Sigmoid colon (tissue), 7 donors: ENCODE data around the gene CERS6. TPM values are rescaled to one million over a fixed set of nuclear protein-coding genes. Genes with fewer than 3 reads are reported as not detected.

Experiments used
- DNase-seq: peaks from one replicate; pipeline ENCODE4 v3.0.0-alpha.2; 2019
- H3K27ac ChIP-seq, 4 donors: fragments of 200-600 bp; sonication (generic); one replicate each; pipeline ENCODE4 v1.5.1; 2016 to 2019; ENCODE audit warnings: mild to moderate bottlenecking in 1 of 4
- H3K27me3 ChIP-seq, 3 donors: fragments of 200-600 bp; sonication (generic); one replicate each; pipeline ENCODE4 v1.5.1; 2019; ENCODE audit warnings: mild to moderate bottlenecking in 1 of 3
- H3K36me3 ChIP-seq, 4 donors: fragments of 200-600 bp; sonication (generic); one replicate each; pipeline ENCODE4 v1.5.1; 2016 to 2019
- H3K4me1 ChIP-seq, 4 donors: fragments of 200-600 bp; sonication (generic); one replicate each; pipeline ENCODE4 v1.5.1; 2017 to 2019
- H3K4me3 ChIP-seq, 4 donors: fragments of 200-600 bp; sonication (generic); one replicate each; pipeline ENCODE4 v1.5.1; 2017 to 2019; ENCODE audit warnings: mild to moderate bottlenecking in 2 of 4, moderate library complexity in 1 of 4
- H3K9me3 ChIP-seq, 4 donors: fragments of 200-600 bp in 3 of 4; sonication (generic) in 3 of 4; one replicate each; pipeline versions ENCODE4 v1.5.1 to v1.6.1; 2013 to 2019
- CTCF ChIP-seq, 4 experiments: fragments of 450-650 bp in 3 of 4; fragments of 200-600 bp in 1 of 4; IDR thresholded peaks; one replicate each; pipeline ENCODE4 v1.5.1; 2016 to 2019; ENCODE audit warnings: antibody characterized with exemption in 4 of 4, mild to moderate bottlenecking in 3 of 4, moderate library complexity in 2 of 4
- EP300 ChIP-seq, 4 donors: sonication (generic); formaldehyde crosslinking; IDR thresholded peaks; one replicate each; pipeline ENCODE4 v1.6.1; 2017; ENCODE audit warnings: antibody characterized with exemption in 4 of 4
- POLR2A ChIP-seq, 2 donors: fragments of 450-650 bp; IDR thresholded peaks; one replicate each; pipeline ENCODE4 v1.6.1; 2016; ENCODE audit warnings: antibody characterized with exemption in 2 of 2, mild to moderate bottlenecking in 2 of 2, moderate library complexity in 2 of 2
- POLR2AphosphoS5 ChIP-seq, 4 donors: sonication (generic); formaldehyde crosslinking; IDR thresholded peaks; one replicate each; pipeline ENCODE4 v1.6.1; 2017; ENCODE audit warnings: antibody characterized with exemption in 4 of 4
- WGBS, 2 donors: extraction: QIAGEN DNeasy Blood & Tissue Kit; methylation state at CpG; one replicate each; pipeline ENCODE4 v1.1.7; 2013; 5-methylcytosine and 5-hydroxymethylcytosine counted together
- intact Hi-C: fragments of 100-400 bp; cut with DNase I; formaldehyde crosslinking; loops from one replicate; pipeline ENCODE4 v1.15.1; 2023
- polyA plus RNA-seq, 3 donors: library from polyadenylated mRNA; stranded (reverse); fragments of 200-250 nt; gene quantifications; one replicate each; pipeline ENCODE4 v1.2.3, GENCODE V29; 2013
- total RNA-seq, 4 donors: library from RNA; depleted of rRNA; stranded (reverse); fragments of >200 nt; gene quantifications; one replicate each; pipeline ENCODE4 v1.1.0, GENCODE V29; 2016
- donor health status: healthy with polysubstance abuse.
- donor health status: Bipolar disorder and iron deficiency.
- donor health status: healthy.

Gene CERS6
- total and polyA plus RNA-seq, 7 donors, result 4.4 to 21.0 (median 11.2) TPM

DNA sequence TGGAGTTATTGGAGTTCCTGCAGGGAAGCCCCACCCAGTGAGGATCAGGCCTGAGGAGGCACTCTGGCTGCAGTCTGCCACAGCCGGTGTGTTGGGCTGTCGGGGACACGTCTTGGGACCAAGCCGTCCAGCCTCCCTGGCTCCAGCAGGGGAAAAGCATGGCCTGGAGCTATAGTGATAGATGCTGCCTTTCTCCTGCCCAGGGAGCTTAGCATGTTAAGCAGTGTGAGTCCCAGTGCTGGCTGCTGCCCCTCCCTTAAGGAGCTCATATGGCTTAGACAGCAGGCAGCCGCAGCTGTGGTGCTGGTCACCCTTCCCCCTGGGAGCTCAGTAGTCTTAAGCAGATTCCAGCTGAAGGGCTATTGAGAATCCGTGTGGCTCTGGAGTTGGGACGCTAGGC is 78.9 kb downstream of the CERS6 start:
- H3K27me3 ChIP-seq, result no peaks in the 10 kb centered on the region
- no peaks in the 10 kb centered on the region for H3K4me1 ChIP-seq

GRCh38 chr2:168536925-168537466 is 80.9 kb downstream of the CERS6 start:
- 64 to 75% methylated on average over 2 of the region's 2 CpGs for WGBS, 2 donors
- Histone ChIP-seq H3K4me3 (no peak overlapping the region), H3K4me1 (no peaks in the 10 kb centered on the region), H3K27me3 (no peaks in the 10 kb centered on the region), H3K36me3 (no peaks in the 10 kb centered on the region), H3K9me3 (peaks cover 0 to 14% (median 3%) of the 10 kb centered on the region in 4 donors), H3K27ac (no peak overlapping the region)
- intact Hi-C loops, result no loop called here
- no peak for DNase-seq
- no peak for TF ChIP-seq POLR2A (IDR thresholded peaks at IDR 0.05)
- no peak for TF ChIP-seq POLR2AphosphoS5 (IDR thresholded peaks at IDR 0.05)
- TF ChIP-seq CTCF (IDR thresholded peaks at IDR 0.05), result no peak
- no peak for TF ChIP-seq EP300 (IDR thresholded peaks at IDR 0.05)

More for the DNA sequence above, 78.9 kb downstream of the CERS6 start:
- no peak for DNase-seq
- no peaks in the 10 kb centered on the region for H3K36me3 ChIP-seq
- intact Hi-C loops, result no loop called here
- no peak overlapping the region for H3K27ac ChIP-seq
- no peak for TF ChIP-seq CTCF (IDR thresholded peaks at IDR 0.05)
- no peak for TF ChIP-seq POLR2AphosphoS5 (IDR thresholded peaks at IDR 0.05)
- H3K9me3 ChIP-seq, result peaks cover 0 to 3% (median 1%) of the 10 kb centered on the region in 4 donors
- no peak overlapping the region for H3K4me3 ChIP-seq
- WGBS, 2 donors, result 96 to 97% methylated on average over 7 of the region's 7 CpGs

- TF ChIP-seq POLR2AphosphoS5 (IDR thresholded peaks at IDR 0.05), result no peak
- no peak for TF ChIP-seq EP300 (IDR thresholded peaks at IDR 0.05)
- no peak for TF ChIP-seq POLR2A (IDR thresholded peaks at IDR 0.05)
- no peak for TF ChIP-seq CTCF (IDR thresholded peaks at IDR 0.05)
- Histone ChIP-seq H3K36me3 (no peaks in the 10 kb centered on the region), H3K9me3 (peaks cover 0 to 14% (median 3%) of the 10 kb centered on the region in 4 donors), H3K27me3 (no peaks in the 10 kb centered on the region), H3K4me1 (no peaks in the 10 kb centered on the region), H3K4me3 (no peak overlapping the region), H3K27ac (no peak overlapping the region)
- WGBS, 2 donors, result 97 to 98% methylated on average over 1 of the region's 1 CpG
- intact Hi-C loops, result no loop called here
- DNase-seq, result no peak
Observed at GRCh38 chr2:168538133-168538532, 82.1 kb downstream of the CERS6 start.

DNA sequence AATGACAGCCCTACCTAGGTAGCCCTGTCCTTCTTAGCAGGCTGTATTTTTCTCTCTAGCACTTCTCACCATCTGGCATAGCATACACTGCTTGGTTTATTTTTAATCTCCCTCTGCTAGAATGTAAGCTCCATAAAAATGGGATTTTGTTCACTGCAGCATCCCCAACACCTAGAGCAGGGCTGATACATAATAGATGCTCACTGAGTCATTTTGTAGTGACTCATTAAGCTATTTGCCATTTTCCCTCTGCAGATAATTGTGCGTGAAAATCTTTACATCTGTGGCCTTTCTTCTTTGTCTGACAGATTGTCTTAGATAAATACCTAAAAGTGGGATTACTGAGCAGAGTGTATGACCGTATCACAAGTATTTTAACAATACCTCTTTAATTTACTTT is 82.5 kb downstream of the CERS6 start:
- Histone ChIP-seq H3K27ac (no peak overlapping the region), H3K36me3 (no peaks in the 10 kb centered on the region), H3K4me1 (no peaks in the 10 kb centered on the region), H3K4me3 (no peak overlapping the region), H3K27me3 (no peaks in the 10 kb centered on the region), H3K9me3 (peaks cover 0 to 14% (median 3%) of the 10 kb centered on the region in 4 donors)
- TF ChIP-seq EP300 (IDR thresholded peaks at IDR 0.05), result no peak
- WGBS, 2 donors, result 87 to 90% methylated on average over 2 of the region's 2 CpGs
- intact Hi-C loops, result no loop called here
- no peak for DNase-seq

DNA sequence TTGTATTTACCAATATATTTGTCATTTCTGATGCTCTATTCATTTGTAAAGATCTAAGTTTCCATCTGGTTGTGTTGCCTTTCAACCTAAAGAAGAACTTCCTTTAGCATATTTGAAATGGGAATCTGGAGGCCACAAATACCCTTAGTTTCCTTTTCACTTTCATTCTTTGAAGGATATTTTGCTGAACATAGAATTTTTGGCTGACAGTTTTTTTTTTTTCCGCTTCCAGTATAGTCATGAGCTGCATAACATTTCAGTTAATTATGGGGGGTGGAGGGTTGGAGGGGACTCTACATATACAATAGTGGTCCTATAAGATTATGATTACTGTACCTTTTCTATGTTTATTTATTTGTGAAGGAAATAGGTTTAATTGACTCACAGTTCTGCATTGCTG is 83.9 kb downstream of the CERS6 start:
- no peak overlapping the region for H3K27ac ChIP-seq
- WGBS, 2 donors, result 96 to 100% methylated on average over 1 of the region's 1 CpG
- no peak for DNase-seq
- intact Hi-C loops, result no loop called here
- H3K27me3 ChIP-seq, result no peaks in the 10 kb centered on the region
- no peak overlapping the region for H3K4me3 ChIP-seq
- TF ChIP-seq POLR2AphosphoS5 (IDR thresholded peaks at IDR 0.05) (no peak), CTCF (IDR thresholded peaks at IDR 0.05) (no peak), POLR2A (IDR thresholded peaks at IDR 0.05) (no peak), EP300 (IDR thresholded peaks at IDR 0.05) (no peak)
- H3K36me3 ChIP-seq, result no peaks in the 10 kb centered on the region
- H3K9me3 ChIP-seq, result peaks cover 0 to 14% (median 3%) of the 10 kb centered on the region in 4 donors
- H3K4me1 ChIP-seq, result no peaks in the 10 kb centered on the region
